Ramos (cell line): Measurements from ENCODE around the gene ZDHHC14.

Source experiments
- in situ Hi-C: fragments of 300-500 bp; cut with MboI; formaldehyde crosslinking; loops from one replicate; pipeline ENCODE4 v1.14.3; 2022; ENCODE audit warnings: low sequenced_read_pairs; ENCODE audit not compliant: unreplicated experiment

The ZDHHC14 gene

GRCh38 chr6:157558487-157559200, 177.7 kb downstream of the ZDHHC14 start:
- in situ Hi-C loops = loop anchor here (25.0 kb wide), 1 partner anchor 1529 kb away; no protein-coding TSS in a partner anchor

GRCh38 chr6:157559201-157559756, 178.3 kb downstream of the ZDHHC14 start:
- in situ Hi-C loops = loop anchor here (25.0 kb wide), 1 partner anchor 1528 kb away; no protein-coding TSS in a partner anchor

- in situ Hi-C loops = loop anchor here (25.0 kb wide), 1 partner anchor 1527 kb away; no protein-coding TSS in a partner anchor
Measured at GRCh38 chr6:157560063-157560462, 179.1 kb downstream of the ZDHHC14 start.

GRCh38 chr6:157560691-157561413, 179.9 kb downstream of the ZDHHC14 start:
- in situ Hi-C loops = loop anchor here (25.0 kb wide), 1 partner anchor 1526 kb away; no protein-coding TSS in a partner anchor

- in situ Hi-C loops = loop anchor here (25.0 kb wide), 1 partner anchor 1526 kb away; no protein-coding TSS in a partner anchor
Measured at GRCh38 chr6:157561414-157561790, 180.4 kb downstream of the ZDHHC14 start.

- in situ Hi-C loops = loop anchor here (25.0 kb wide), 1 partner anchor 1525 kb away; no protein-coding TSS in a partner anchor
Measured at GRCh38 chr6:157561929-157562810, 181.2 kb downstream of the ZDHHC14 start.

- in situ Hi-C loops = loop anchor here (25.0 kb wide), 1 partner anchor 1524 kb away; no protein-coding TSS in a partner anchor
Measured at GRCh38 chr6:157562997-157563396, 182.0 kb downstream of the ZDHHC14 start.

- in situ Hi-C loops = loop anchor here (25.0 kb wide), 1 partner anchor 1524 kb away; no protein-coding TSS in a partner anchor
Measured at GRCh38 chr6:157563611-157564284, 182.8 kb downstream of the ZDHHC14 start.

- in situ Hi-C loops = loop anchor here (25.0 kb wide), 1 partner anchor 1519 kb away; no protein-coding TSS in a partner anchor
Measured at GRCh38 chr6:157568702-157569101, 187.7 kb downstream of the ZDHHC14 start.

GRCh38 chr6:157569543-157569942, 188.6 kb downstream of the ZDHHC14 start:
- in situ Hi-C loops = loop anchor here (25.0 kb wide), 1 partner anchor 1518 kb away; no protein-coding TSS in a partner anchor

- in situ Hi-C loops = loop anchor here (25.0 kb wide), 1 partner anchor 1517 kb away; no protein-coding TSS in a partner anchor
Measured at GRCh38 chr6:157570104-157570503, 189.1 kb downstream of the ZDHHC14 start.

GRCh38 chr6:157570752-157571151, 189.8 kb downstream of the ZDHHC14 start:
- in situ Hi-C loops = loop anchor here (25.0 kb wide), 1 partner anchor 1517 kb away; no protein-coding TSS in a partner anchor

GRCh38 chr6:157571269-157571668, 190.3 kb downstream of the ZDHHC14 start:
- in situ Hi-C loops = loop anchor here (25.0 kb wide), 1 partner anchor 1516 kb away; no protein-coding TSS in a partner anchor

- in situ Hi-C loops = loop anchor here (25.0 kb wide), 1 partner anchor 1515 kb away; no protein-coding TSS in a partner anchor
Measured at GRCh38 chr6:157571950-157572349, 191.0 kb downstream of the ZDHHC14 start.

GRCh38 chr6:157574851-157575424, 193.9 kb downstream of the ZDHHC14 start:
- in situ Hi-C loops = loop anchor here (25.0 kb wide), 2 partner anchors 1237 to 1512 kb away; partner anchors contain the start of gene EZR

GRCh38 chr6:157575436-157576145, 194.6 kb downstream of the ZDHHC14 start:
- in situ Hi-C loops = loop anchor here (25.0 kb wide), 1 partner anchor 1237 kb away; the partner anchor contains the start of gene EZR

GRCh38 chr6:157576991-157577390, 196.0 kb downstream of the ZDHHC14 start:
- in situ Hi-C loops = loop anchor here (25.0 kb wide), 1 partner anchor 1235 kb away; the partner anchor contains the start of gene EZR
